Activated naive CD8-positive, alpha-beta T cell treated with anti-CD3 and anti-CD28 coated beads, Interleukin-2, amount 50 U/mL, for 24 hours (primary cell): Measurements from ENCODE around the gene MAD2L2.

ENCODE experiments used
- ATAC-seq: fragments of 150-1000 bp; cut with Tn5 transposase; one replicate; pipeline ENCODE4 v1.10.0; 2021
- DNase-seq: peaks from one replicate; pipeline ENCODE4 v3.0.0; 2021
- H3K27ac Mint-ChIP-seq: one replicate; pipeline ENCODE4 v1.8.0; 2021; ENCODE audit warnings: mild to moderate bottlenecking, mixed read lengths
- H3K27me3 Mint-ChIP-seq: one replicate; pipeline ENCODE4 v1.8.0; 2021; ENCODE audit warnings: mixed read lengths
- H3K36me3 Mint-ChIP-seq: one replicate; pipeline ENCODE4 v1.8.0; 2021; ENCODE audit warnings: low read depth, mixed read lengths
- H3K4me1 Mint-ChIP-seq: one replicate; pipeline ENCODE4 v1.8.0; 2021; ENCODE audit warnings: mixed read lengths
- H3K4me3 Mint-ChIP-seq: one replicate; pipeline ENCODE4 v1.8.0; 2021; ENCODE audit warnings: mild to moderate bottlenecking, moderate library complexity, mixed read lengths
- H3K9me3 Mint-ChIP-seq: one replicate; pipeline ENCODE4 v1.8.0; 2021; ENCODE audit warnings: mixed read lengths

The MAD2L2 gene

GRCh38 chr1:11712285-11712684, 31.3 kb upstream of the MAD2L2 start:
- Mint-ChIP-seq H3K27ac (no peak overlapping the region), H3K27me3 (peaks cover 2% of the 10 kb centered on the region), H3K9me3 (no peaks in the 10 kb centered on the region), H3K36me3 (no peaks in the 10 kb centered on the region), H3K4me3 (no peak overlapping the region), H3K4me1 (no peaks in the 10 kb centered on the region)
- ATAC-seq = no peak
- DNase-seq = no peak

GRCh38 chr1:11711490-11711889, 30.5 kb upstream of the MAD2L2 start:
- H3K4me1 Mint-ChIP-seq = no peaks in the 10 kb centered on the region
- ATAC-seq = no peak

DNA sequence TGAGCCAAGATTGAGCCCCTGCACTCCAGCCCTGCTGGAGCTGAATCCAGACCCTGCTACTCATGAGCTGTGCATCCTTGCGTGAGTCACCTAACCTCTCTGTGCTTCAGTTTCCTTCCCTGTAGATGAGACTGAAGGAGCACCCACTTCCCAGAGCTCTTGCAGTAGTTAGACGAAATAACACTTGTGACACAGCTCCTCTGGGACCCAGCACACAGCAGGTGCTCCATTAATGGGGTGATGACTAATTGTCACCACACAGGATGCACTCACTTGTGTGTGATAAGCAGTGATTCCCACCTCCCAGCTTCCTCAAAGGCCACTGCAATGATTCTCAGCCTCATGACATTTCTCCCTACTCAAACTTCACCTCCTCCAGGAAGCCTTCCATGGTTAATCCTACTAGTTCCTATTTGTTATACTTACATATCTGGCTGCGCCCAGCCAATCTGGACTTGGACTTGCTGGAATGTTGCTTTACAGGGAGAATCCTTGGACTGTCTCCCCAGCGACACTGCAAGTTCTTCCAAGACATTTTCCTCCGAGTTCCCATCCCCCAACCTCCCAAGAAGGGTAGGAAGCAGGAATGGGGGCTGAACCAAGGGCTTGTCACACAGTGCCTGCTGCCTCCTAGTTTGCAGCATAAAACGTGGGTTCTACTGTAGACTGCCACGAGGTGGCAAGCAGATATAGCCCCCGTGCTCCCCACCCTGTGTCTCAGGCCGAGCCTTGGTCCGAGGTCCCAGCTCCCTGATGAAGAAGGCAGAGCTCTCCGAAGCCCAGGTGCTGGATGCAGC, 27.8 kb upstream of the MAD2L2 start:
- Mint-ChIP-seq H3K27me3 (peaks cover 2% of the 10 kb centered on the region), H3K4me1 (no peaks in the 10 kb centered on the region), H3K27ac (no peak overlapping the region), H3K9me3 (no peaks in the 10 kb centered on the region), H3K36me3 (no peaks in the 10 kb centered on the region), H3K4me3 (no peak overlapping the region)
- DNase-seq = no peak
- ATAC-seq = peak; percentile 33

More at GRCh38 chr1:11711490-11711889, 30.5 kb upstream of the MAD2L2 start:
- Mint-ChIP-seq H3K27ac (no peak overlapping the region), H3K27me3 (peaks cover 2% of the 10 kb centered on the region), H3K36me3 (no peaks in the 10 kb centered on the region), H3K9me3 (no peaks in the 10 kb centered on the region), H3K4me3 (no peak overlapping the region)
- no peak for DNase-seq

DNA sequence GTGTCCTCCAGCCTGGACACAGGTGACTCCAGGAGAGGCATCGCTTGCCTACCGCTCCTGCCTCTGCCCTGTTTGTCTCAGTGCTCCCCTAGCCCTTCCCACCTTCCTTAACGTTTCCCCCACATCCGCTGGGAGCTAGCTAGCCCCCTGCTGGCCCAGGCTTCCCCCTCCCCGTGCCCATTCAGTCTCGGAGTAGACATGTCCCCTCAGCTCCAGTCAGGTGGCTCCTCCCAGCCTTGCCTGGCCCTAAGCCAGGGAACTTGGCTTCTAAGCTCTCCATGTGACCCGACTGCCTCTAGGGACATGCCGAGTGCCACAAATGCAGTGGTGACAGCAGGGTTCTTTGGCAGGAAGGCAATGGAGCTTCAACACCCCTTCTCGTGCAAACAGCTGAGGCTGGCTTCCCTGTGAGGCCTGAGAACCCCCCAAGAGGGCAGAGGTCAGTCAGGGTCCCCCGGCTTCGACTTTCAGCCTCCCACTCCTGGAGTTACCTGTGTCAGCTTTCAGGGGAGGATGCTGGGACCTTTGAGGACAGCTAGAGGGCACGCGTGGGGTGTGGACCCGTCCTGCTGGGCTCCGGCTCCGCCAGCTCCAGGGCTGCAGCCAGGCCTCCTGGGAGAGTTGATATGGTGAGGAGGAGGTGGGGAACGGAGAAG, 26.8 kb upstream of the MAD2L2 start:
- H3K27ac Mint-ChIP-seq = no peak overlapping the region
- H3K4me1 Mint-ChIP-seq = no peaks in the 10 kb centered on the region
- ATAC-seq (no peak), DNase-seq (no peak)
- no peak overlapping the region for H3K4me3 Mint-ChIP-seq
- no peaks in the 10 kb centered on the region for H3K36me3 Mint-ChIP-seq
- H3K27me3 Mint-ChIP-seq = peaks cover 6% of the 10 kb centered on the region
- no peaks in the 10 kb centered on the region for H3K9me3 Mint-ChIP-seq

GRCh38 chr1:11706292-11706691, 25.3 kb upstream of the MAD2L2 start:
- no peaks in the 10 kb centered on the region for H3K4me1 Mint-ChIP-seq
- H3K27ac Mint-ChIP-seq = no peak overlapping the region
- no peak for DNase-seq
- ATAC-seq = no peak
- no peaks in the 10 kb centered on the region for H3K9me3 Mint-ChIP-seq
- no peak overlapping the region for H3K4me3 Mint-ChIP-seq
- H3K36me3 Mint-ChIP-seq = no peaks in the 10 kb centered on the region
- H3K27me3 Mint-ChIP-seq = peaks cover 7% of the 10 kb centered on the region

- no peaks in the 10 kb centered on the region for H3K36me3 Mint-ChIP-seq
- no peaks in the 10 kb centered on the region for H3K9me3 Mint-ChIP-seq
- H3K4me1 Mint-ChIP-seq = no peaks in the 10 kb centered on the region
- no peak for ATAC-seq
- no peak for DNase-seq
- no peak overlapping the region for H3K4me3 Mint-ChIP-seq
- H3K27me3 Mint-ChIP-seq = peaks cover 9% of the 10 kb centered on the region
- no peak overlapping the region for H3K27ac Mint-ChIP-seq
Observed at GRCh38 chr1:11705596-11705995, 24.6 kb upstream of the MAD2L2 start.

DNA sequence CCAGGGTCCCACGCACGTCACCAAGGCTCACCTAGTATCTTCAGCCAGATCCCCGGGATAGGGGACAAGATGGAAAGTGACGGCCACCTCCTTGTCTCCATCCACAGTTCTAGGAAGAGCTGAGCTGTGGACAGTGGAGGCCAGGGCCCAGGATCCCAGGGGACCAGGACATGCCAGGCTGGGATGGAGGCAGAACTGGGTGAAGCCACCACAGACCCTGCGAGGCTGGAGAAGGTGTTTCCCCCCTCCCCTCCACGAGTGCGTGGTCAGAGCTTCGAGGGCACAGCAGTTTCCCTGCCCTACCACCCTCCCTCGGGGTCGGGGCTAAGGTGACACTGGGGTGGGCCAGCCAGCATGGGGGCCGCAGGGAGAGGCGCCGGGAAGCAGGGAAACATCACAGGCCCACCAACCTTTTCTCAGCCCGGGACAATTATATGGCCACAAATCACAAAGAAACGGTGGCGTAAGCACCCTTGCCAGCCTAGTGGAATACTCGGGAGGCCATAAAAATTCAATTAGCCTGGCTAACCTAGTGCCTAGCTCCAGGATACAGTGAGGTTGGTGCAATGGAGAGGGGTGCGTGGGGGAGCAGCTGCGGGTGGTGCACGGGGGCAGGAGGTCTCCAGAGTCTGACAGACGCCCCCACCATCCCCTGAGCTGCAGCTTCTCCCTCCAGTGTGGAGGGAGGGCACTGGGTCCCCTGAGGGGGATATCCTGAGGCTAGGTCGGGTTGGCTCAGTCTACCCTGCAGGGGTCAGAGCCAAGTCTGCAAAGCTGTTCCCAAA, 23.9 kb upstream of the MAD2L2 start:
- ATAC-seq = no peak
- no peak overlapping the region for H3K27ac Mint-ChIP-seq

DNA sequence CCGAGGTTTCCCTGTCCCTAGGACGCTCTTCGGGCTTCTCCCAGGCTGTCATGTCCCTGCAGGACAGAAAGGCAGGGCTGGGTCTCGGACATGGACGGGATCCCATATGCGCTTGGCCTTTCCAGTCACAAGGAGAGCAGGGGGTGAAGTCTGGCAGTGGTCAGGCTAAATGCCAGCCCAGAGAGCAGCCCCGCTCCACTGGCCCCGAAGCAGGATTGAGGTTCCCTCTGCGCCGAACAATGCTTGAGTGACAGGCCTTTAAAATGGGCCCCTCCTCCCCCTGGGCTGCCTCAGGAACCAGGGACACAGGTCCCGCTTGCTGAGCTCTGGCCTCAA, 23.2 kb upstream of the MAD2L2 start:
- Mint-ChIP-seq H3K4me3 (no peak overlapping the region), H3K36me3 (no peaks in the 10 kb centered on the region), H3K27ac (no peak overlapping the region), H3K4me1 (no peaks in the 10 kb centered on the region), H3K9me3 (no peaks in the 10 kb centered on the region), H3K27me3 (peaks cover 9% of the 10 kb centered on the region)
- DNase-seq (no peak), ATAC-seq (no peak)

More for the DNA sequence above, 23.9 kb upstream of the MAD2L2 start:
- Mint-ChIP-seq H3K4me3 (no peak overlapping the region), H3K27me3 (peaks cover 9% of the 10 kb centered on the region), H3K9me3 (no peaks in the 10 kb centered on the region), H3K36me3 (no peaks in the 10 kb centered on the region), H3K4me1 (no peaks in the 10 kb centered on the region)
- DNase-seq = no peak

- Mint-ChIP-seq H3K27ac (no peak overlapping the region), H3K4me1 (no peaks in the 10 kb centered on the region), H3K27me3 (peaks cover 10% of the 10 kb centered on the region), H3K36me3 (no peaks in the 10 kb centered on the region), H3K4me3 (no peak overlapping the region), H3K9me3 (no peaks in the 10 kb centered on the region)
- DNase-seq (no peak), ATAC-seq (peak; percentile 27)
Observed at GRCh38 chr1:11703357-11704193, 22.6 kb upstream of the MAD2L2 start.

DNA sequence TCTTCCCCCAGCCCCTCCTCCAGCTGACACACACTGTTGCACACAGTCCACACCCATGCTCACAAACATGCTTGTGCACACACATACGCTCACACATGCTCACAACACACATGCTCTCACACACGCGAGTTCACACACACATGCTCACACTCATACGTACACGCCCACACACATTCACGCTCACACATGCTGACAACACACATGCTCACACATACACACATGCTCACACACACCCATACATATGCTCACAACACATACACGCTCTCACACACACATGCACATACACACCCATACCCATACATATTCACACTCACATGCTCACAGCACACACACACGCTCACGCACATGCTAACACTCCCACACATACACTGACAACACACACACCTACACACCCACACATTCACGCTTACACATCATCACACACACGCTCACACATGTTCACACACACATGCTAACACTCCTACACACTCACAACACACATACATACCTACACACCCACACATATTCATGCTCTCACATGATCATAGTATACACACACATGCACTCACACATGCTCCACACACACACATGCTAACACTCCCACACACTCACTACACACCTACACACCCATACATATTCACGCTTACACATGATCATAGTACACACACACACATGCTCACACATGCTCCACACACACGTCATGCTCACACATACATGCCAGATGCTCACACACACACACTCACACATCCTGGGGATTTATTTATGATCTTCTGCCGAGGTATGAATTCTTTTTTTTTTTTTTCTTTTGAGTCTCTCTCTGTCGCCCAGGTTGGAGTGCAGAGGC, 21.2 kb upstream of the MAD2L2 start:
- DNase-seq (no peak), ATAC-seq (no peak)
- H3K36me3 Mint-ChIP-seq = no peaks in the 10 kb centered on the region
- H3K9me3 Mint-ChIP-seq = no peaks in the 10 kb centered on the region
- no peak overlapping the region for H3K27ac Mint-ChIP-seq
- H3K27me3 Mint-ChIP-seq = peaks cover 8% of the 10 kb centered on the region
- H3K4me3 Mint-ChIP-seq = no peak overlapping the region
- H3K4me1 Mint-ChIP-seq = no peaks in the 10 kb centered on the region

DNA sequence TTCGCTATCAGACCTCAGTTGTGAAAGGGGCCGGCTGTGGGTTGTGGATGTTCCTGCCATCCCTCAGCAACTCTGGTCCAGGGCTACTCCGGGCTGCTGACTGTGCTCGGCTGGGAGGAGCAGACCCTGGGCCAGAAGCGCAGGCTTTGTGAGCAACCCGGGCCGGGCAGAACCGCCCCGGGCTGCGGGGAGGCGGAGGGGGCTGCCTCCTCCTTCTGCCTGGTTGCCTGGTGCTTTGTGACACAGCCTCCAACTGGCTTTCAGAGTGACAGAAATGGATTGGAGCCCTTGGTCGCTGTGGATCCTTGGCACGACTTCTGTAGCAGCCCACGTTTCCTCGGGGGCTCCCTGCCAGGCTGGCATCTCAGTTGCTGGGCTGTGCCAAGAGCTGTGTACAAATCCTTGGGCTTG, 20.6 kb upstream of the MAD2L2 start:
- no peak overlapping the region for H3K27ac Mint-ChIP-seq
- no peaks in the 10 kb centered on the region for H3K4me1 Mint-ChIP-seq
- H3K9me3 Mint-ChIP-seq = no peaks in the 10 kb centered on the region
- no peak overlapping the region for H3K4me3 Mint-ChIP-seq
- peaks cover 8% of the 10 kb centered on the region for H3K27me3 Mint-ChIP-seq
- no peak for ATAC-seq
- no peaks in the 10 kb centered on the region for H3K36me3 Mint-ChIP-seq
- DNase-seq = no peak

GRCh38 chr1:11700601-11701467, 19.9 kb upstream of the MAD2L2 start:
- H3K4me1 Mint-ChIP-seq = no peaks in the 10 kb centered on the region
- no peaks in the 10 kb centered on the region for H3K9me3 Mint-ChIP-seq

DNA sequence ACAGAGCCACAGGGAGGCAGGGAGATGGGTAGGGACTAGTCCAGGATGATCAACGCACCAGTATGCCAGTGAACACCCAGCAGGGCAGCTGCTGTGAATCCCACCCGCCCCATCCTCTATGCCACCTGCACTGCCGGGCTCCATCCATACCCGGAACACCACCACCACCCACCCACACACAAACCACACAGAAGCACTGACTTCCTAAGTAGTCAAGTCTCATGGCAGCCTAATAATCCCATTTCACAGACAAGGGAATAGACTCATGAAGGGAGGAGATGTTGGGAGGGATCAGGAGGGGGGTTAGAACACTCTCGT, 16.9 kb upstream of the MAD2L2 start:
- no peak overlapping the region for H3K4me3 Mint-ChIP-seq
- H3K36me3 Mint-ChIP-seq = no peaks in the 10 kb centered on the region
- ATAC-seq (no peak), DNase-seq (no peak)
- H3K4me1 Mint-ChIP-seq = peaks cover 9% of the 10 kb centered on the region
- H3K27ac Mint-ChIP-seq = no peak overlapping the region
- no peaks in the 10 kb centered on the region for H3K9me3 Mint-ChIP-seq
- H3K27me3 Mint-ChIP-seq = peaks cover 12% of the 10 kb centered on the region

More at GRCh38 chr1:11700601-11701467, 19.9 kb upstream of the MAD2L2 start:
- H3K27me3 Mint-ChIP-seq = peaks cover 8% of the 10 kb centered on the region
- ATAC-seq = no peak
- H3K4me3 Mint-ChIP-seq = no peak overlapping the region
- DNase-seq = no peak
- H3K36me3 Mint-ChIP-seq = no peaks in the 10 kb centered on the region
- H3K27ac Mint-ChIP-seq = no peak overlapping the region
